ENCODE results near the gene IGHMBP2.

IGHMBP2 gene

GRCh38 chr11:68954836-68955606 is 51.3 kb downstream of the IGHMBP2 start:
- TF ChIP-seq EZH2phosphoT487 (conservative IDR thresholded peaks at IDR 0.05; ENCODE audit: low read length) = no peak
- TF ChIP-seq CTCF (IDR thresholded peaks at IDR 0.05; ENCODE audit: insufficient read depth, low read length, poor library complexity, severe bottlenecking) = no peak
- Histone ChIP-seq H3K4me3 (ENCODE audit: insufficient read depth, low read length, poor library complexity, severe bottlenecking) (no peak overlapping the region), H3K9me2 (replicated peaks; ENCODE audit: insufficient read depth, low read length) (no peaks in the 10 kb centered on the region), H3K27ac (ENCODE audit: low read depth, low read length) (no peak overlapping the region), H3K9ac (ENCODE audit: low read length) (no peak overlapping the region), H3K9me3 (ENCODE audit: insufficient read depth, low read length) (no peaks in the 10 kb centered on the region), H3K36me3 (ENCODE audit: low read length) (no peaks in the 10 kb centered on the region), H2AFZ (ENCODE audit: low read depth, low read length, severe bottlenecking) (no peak overlapping the region), H3K4me2 (ENCODE audit: low read depth, low read length, poor library complexity, severe bottlenecking) (no peak overlapping the region), H3K27me3 (ENCODE audit: low read length) (no peaks in the 10 kb centered on the region), H3K79me2 (ENCODE audit: insufficient read depth, low read length) (no peaks in the 10 kb centered on the region), H3F3A (ENCODE audit: insufficient read depth) (no peaks in the 10 kb centered on the region), H4K20me1 (ENCODE audit: low read depth, low read length) (no peaks in the 10 kb centered on the region)

- Histone ChIP-seq H3K79me2 (ENCODE audit: insufficient read depth, low read length) (no peaks in the 10 kb centered on the region), H2AFZ (ENCODE audit: low read depth, low read length, severe bottlenecking) (no peak overlapping the region), H3K36me3 (ENCODE audit: low read length) (no peaks in the 10 kb centered on the region), H4K20me1 (ENCODE audit: low read depth, low read length) (no peaks in the 10 kb centered on the region), H3K27ac (ENCODE audit: low read depth, low read length) (no peak overlapping the region), H3K9me2 (replicated peaks; ENCODE audit: insufficient read depth, low read length) (no peaks in the 10 kb centered on the region), H3K9ac (ENCODE audit: low read length) (no peak overlapping the region), H3K27me3 (ENCODE audit: low read length) (no peaks in the 10 kb centered on the region), H3K4me2 (ENCODE audit: low read depth, low read length, poor library complexity, severe bottlenecking) (no peak overlapping the region), H3F3A (ENCODE audit: insufficient read depth) (no peaks in the 10 kb centered on the region), H3K4me3 (ENCODE audit: insufficient read depth, low read length, poor library complexity, severe bottlenecking) (no peak overlapping the region), H3K9me3 (ENCODE audit: insufficient read depth, low read length) (no peaks in the 10 kb centered on the region)
- TF ChIP-seq CTCF (IDR thresholded peaks at IDR 0.05; ENCODE audit: insufficient read depth, low read length, poor library complexity, severe bottlenecking) (no peak), EZH2phosphoT487 (conservative IDR thresholded peaks at IDR 0.05; ENCODE audit: low read length) (no peak)
These were observed 51.9 kb downstream of the IGHMBP2 start for GRCh38 chr11:68955607-68955958.

- Histone ChIP-seq H3K4me3 (ENCODE audit: insufficient read depth, low read length, poor library complexity, severe bottlenecking) (no peak overlapping the region), H3K9me3 (ENCODE audit: insufficient read depth, low read length) (no peaks in the 10 kb centered on the region), H3K27me3 (ENCODE audit: low read length) (no peaks in the 10 kb centered on the region), H3K9me2 (replicated peaks; ENCODE audit: insufficient read depth, low read length) (no peaks in the 10 kb centered on the region), H3F3A (ENCODE audit: insufficient read depth) (no peaks in the 10 kb centered on the region), H3K27ac (ENCODE audit: low read depth, low read length) (no peak overlapping the region), H3K9ac (ENCODE audit: low read length) (no peak overlapping the region), H4K20me1 (ENCODE audit: low read depth, low read length) (no peaks in the 10 kb centered on the region), H3K4me2 (ENCODE audit: low read depth, low read length, poor library complexity, severe bottlenecking) (no peak overlapping the region), H2AFZ (ENCODE audit: low read depth, low read length, severe bottlenecking) (no peak overlapping the region), H3K79me2 (ENCODE audit: insufficient read depth, low read length) (no peaks in the 10 kb centered on the region), H3K36me3 (ENCODE audit: low read length) (no peaks in the 10 kb centered on the region)
- no peak for TF ChIP-seq EZH2phosphoT487 (conservative IDR thresholded peaks at IDR 0.05; ENCODE audit: low read length)
- TF ChIP-seq CTCF (IDR thresholded peaks at IDR 0.05; ENCODE audit: insufficient read depth, low read length, poor library complexity, severe bottlenecking) = no peak
These were observed 52.5 kb downstream of the IGHMBP2 start for GRCh38 chr11:68956142-68956541.

Data from SU-DHL-6 (cell line).